Measurements from ENCODE around the gene EPG5.

GRCh38 chr18:46010050-46010449 is 42.9 kb upstream of the EPG5 start:
- TF ChIP-seq SPI1 (IDR thresholded peaks at IDR 0.05; ENCODE audit: borderline replicate concordance, low read depth) = no peak
- TF ChIP-seq, protein P1, sequence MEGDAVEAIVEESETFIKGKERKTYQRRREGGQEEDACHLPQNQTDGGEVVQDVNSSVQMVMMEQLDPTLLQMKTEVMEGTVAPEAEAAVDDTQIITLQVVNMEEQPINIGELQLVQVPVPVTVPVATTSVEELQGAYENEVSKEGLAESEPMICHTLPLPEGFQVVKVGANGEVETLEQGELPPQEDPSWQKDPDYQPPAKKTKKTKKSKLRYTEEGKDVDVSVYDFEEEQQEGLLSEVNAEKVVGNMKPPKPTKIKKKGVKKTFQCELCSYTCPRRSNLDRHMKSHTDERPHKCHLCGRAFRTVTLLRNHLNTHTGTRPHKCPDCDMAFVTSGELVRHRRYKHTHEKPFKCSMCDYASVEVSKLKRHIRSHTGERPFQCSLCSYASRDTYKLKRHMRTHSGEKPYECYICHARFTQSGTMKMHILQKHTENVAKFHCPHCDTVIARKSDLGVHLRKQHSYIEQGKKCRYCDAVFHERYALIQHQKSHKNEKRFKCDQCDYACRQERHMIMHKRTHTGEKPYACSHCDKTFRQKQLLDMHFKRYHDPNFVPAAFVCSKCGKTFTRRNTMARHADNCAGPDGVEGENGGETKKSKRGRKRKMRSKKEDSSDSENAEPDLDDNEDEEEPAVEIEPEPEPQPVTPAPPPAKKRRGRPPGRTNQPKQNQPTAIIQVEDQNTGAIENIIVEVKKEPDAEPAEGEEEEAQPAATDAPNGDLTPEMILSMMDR (IDR thresholded peaks at IDR 0.05; ENCODE audit: insufficient read depth, low read length) = no peak
